Right atrium auricular region (tissue), 2 donors: ENCODE results near the gene THSD4. TPM values are rescaled to one million over a fixed set of nuclear protein-coding genes. Genes with fewer than 3 reads are reported as not detected.

Experiments used
- DNase-seq: peaks from one replicate; pipeline ENCODE4 v3.0.0-alpha.2; 2019; ENCODE audit warnings: low spot score
- H3K27ac ChIP-seq, 2 donors: fragments of 200-600 bp; sonication (generic); 1 replicate in 1 of 2; 2 replicates in 1 of 2; pipeline ENCODE4 v1.5.1; 2016 to 2019
- H3K27me3 ChIP-seq, 2 donors: fragments of 200-600 bp; sonication (generic); one replicate each; pipeline versions ENCODE4 v1.5.1 to v1.6.0; 2017 to 2019
- H3K36me3 ChIP-seq: fragments of 200-600 bp; sonication (generic); one replicate; pipeline ENCODE4 v1.5.1; 2016
- H3K4me1 ChIP-seq, 2 donors: fragments of 200-600 bp; sonication (generic); one replicate each; pipeline versions ENCODE4 v1.5.1 to v1.6.0; 2017 to 2019
- H3K4me3 ChIP-seq, 2 donors: fragments of 200-600 bp; sonication (generic); 1 replicate in 1 of 2; 2 replicates in 1 of 2; pipeline ENCODE4 v1.5.1; 2017 to 2019; ENCODE audit warnings: mild to moderate bottlenecking in 1 of 2, moderate library complexity in 1 of 2
- H3K9me3 ChIP-seq, 2 donors: fragments of 200-600 bp; sonication (generic); one replicate each; pipeline ENCODE4 v1.5.1; 2019
- total RNA-seq, 2 donors: library from RNA; depleted of rRNA; stranded (reverse); fragments of >200 nt; gene quantifications; one replicate each; pipeline ENCODE4 v1.1.0, GENCODE V29; 2016
- TF ChIP-seq, protein P1 (sequence below), 2 donors: fragments of 200-600 bp; sonication (generic); IDR thresholded peaks; one replicate each; pipeline ENCODE4 v1.5.1; 2019; ENCODE audit warnings: antibody characterized with exemption in 2 of 2

Gene THSD4
- total RNA-seq, 2 donors from 2014 or later = 41.2 to 85.3 TPM

DNA sequence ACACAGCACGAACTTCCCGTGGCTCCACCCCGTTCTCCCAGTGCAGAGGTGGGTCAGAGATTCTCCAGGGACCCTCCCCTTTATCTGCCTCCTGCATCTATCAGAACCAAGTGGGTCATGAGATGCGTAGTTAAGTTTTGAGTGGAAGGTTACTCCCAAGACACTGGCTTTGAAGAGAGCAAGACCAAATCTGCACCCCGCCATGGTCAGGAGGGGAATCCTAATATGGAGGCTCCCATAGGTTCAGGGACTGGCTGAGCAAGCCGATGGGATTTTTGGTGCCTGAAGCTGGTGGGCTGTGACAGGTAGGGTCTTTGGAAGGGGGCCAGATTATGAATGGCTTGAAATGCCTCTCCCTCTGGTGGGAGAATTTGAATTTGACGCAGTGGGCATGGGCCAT lies 488.1 kb downstream of the THSD4 start:
- TF ChIP-seq, protein P1, sequence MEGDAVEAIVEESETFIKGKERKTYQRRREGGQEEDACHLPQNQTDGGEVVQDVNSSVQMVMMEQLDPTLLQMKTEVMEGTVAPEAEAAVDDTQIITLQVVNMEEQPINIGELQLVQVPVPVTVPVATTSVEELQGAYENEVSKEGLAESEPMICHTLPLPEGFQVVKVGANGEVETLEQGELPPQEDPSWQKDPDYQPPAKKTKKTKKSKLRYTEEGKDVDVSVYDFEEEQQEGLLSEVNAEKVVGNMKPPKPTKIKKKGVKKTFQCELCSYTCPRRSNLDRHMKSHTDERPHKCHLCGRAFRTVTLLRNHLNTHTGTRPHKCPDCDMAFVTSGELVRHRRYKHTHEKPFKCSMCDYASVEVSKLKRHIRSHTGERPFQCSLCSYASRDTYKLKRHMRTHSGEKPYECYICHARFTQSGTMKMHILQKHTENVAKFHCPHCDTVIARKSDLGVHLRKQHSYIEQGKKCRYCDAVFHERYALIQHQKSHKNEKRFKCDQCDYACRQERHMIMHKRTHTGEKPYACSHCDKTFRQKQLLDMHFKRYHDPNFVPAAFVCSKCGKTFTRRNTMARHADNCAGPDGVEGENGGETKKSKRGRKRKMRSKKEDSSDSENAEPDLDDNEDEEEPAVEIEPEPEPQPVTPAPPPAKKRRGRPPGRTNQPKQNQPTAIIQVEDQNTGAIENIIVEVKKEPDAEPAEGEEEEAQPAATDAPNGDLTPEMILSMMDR (IDR thresholded peaks at IDR 0.05) = no peak
- Histone ChIP-seq H3K36me3 (no peaks in the 10 kb centered on the region), H3K9me3 (no peaks in the 10 kb centered on the region), H3K4me3 (no peak overlapping the region), H3K4me1 (peaks cover 0 to 16% of the 10 kb centered on the region in 2 donors), H3K27ac (no peak overlapping the region), H3K27me3 (no peaks in the 10 kb centered on the region)
- DNase-seq = no peak

DNA sequence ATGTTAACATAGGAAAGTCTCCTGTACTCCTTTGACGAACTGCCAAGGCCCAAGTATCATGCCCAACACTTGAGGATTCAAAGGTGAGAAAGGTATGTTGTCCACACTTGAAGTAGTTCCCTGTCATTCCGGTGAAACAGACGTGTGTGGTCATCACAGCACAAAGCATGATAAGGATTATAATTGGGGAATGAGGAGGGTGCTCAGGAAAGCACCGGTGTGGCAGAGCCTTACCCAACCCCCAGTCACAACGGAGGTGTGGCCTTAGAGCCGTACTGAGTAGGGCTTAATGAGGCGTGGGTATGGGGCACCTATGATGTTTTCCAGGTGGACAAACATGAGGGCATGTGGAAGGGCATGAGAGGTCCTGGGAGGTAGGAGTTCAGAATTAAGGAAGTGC lies 492.1 kb downstream of the THSD4 start:
- Histone ChIP-seq H3K4me1 (peaks cover 0 to 13% of the 10 kb centered on the region in 2 donors), H3K36me3 (no peaks in the 10 kb centered on the region), H3K4me3 (no peak overlapping the region), H3K27ac (no peak overlapping the region), H3K27me3 (no peaks in the 10 kb centered on the region), H3K9me3 (no peaks in the 10 kb centered on the region)
- TF ChIP-seq, protein P1 (IDR thresholded peaks at IDR 0.05) = no peak
- DNase-seq = no peak

DNA sequence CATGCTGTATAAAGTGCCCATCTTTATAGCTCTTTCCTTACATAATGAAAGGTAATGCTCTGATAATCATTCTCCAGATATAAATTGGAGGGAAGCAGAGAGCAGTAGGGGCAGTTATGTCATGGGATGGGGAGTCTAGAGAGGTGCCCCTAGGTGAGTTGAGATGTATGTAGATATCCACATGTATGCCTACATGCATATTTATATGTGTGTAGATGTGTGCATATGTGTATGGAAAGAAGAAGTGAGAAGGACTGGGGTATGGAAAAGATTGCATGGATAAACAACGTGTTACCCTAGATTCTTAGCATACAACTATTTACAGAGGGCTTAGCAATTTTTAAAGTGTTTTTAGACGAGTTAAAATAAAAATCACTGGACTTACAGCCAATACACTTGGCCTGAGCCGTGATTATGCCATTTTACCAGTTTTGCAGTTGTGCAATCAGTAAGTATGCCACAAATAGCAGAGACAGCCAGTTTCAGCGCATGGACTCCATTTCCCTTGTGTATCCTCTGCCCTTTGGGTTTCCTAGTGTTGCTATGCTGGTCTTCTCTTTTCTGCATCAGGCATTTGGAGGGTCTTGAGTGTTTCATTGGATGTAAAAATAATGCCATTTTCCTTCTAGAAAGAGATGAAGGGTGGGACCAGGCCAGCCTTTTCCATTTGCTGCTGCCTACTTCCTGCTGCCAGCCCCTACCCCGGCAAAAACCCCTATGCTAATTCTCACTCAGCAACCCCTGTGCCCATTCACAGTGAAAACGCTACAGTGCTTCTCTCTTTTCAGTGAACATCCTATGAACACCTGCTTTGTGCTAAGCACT lies 495.7 kb downstream of the THSD4 start:
- no peak overlapping the region for H3K4me3 ChIP-seq
- no peak overlapping the region for H3K27ac ChIP-seq
- no peaks in the 10 kb centered on the region for H3K36me3 ChIP-seq
- DNase-seq = no peak
- H3K4me1 ChIP-seq = peaks cover 0 to 13% of the 10 kb centered on the region in 2 donors
- H3K9me3 ChIP-seq = no peaks in the 10 kb centered on the region
- TF ChIP-seq, protein P1 (IDR thresholded peaks at IDR 0.05) = no peak
- H3K27me3 ChIP-seq = no peaks in the 10 kb centered on the region

DNA sequence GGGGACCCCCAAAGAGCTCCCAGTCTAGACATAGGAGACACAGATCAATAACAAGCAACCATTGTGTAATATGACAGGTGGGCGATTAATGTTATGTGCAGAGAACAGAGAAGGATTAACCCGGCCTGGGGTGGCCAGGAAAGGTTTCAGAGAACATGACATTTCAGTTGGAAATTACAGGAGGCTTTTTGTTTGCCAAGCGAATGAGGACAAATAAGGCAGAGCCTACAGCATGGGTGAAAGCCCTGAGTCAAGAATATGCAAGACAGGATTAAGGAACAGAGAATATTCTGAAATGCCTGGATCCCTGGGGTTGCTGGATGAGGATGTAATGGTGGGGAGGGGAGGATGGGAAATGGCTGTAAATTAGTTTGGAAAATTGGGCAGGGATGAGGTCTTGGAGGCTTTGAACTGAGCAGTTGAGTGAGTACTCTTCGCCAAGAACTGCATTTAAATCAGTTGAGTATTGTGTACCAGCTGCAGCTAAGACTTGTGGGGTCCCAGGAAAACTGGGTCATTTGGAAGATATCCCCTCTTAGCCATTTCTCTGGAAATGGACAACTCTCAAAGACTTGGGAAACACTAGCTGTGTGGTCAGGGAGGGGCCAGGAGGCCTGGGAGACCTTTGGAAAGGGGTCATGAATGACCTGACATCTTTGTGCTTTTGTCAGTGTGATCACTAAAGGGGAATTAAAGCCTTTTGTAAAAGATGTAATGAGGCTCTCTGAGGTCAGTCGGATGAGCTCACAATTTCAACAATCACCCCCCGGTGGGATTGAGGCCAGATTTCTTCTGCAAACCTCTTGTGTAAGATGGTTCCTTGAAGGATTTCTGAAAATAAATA lies 496.5 kb downstream of the THSD4 start:
- TF ChIP-seq, protein P1 (IDR thresholded peaks at IDR 0.05) = no peak
- no peak for DNase-seq

DNA sequence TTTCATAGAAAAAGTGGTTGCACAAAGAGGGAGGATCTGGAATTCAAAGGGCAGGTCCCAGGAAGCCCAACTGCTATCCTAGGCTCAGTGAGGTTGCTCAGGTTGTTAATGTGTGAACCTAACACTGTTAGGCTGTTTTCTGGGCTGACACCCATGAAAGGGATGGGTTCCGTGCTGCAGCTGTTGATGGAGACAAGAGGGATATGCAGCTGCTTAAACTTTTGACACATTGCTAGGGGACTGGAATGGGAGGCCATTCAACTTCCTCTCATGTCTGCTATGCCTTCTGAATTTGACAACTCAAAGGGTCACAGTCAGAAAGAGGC lies 497.1 kb downstream of the THSD4 start:
- DNase-seq = no peak
- H3K4me1 ChIP-seq = peaks cover 0 to 13% of the 10 kb centered on the region in 2 donors
- no peaks in the 10 kb centered on the region for H3K9me3 ChIP-seq
- no peaks in the 10 kb centered on the region for H3K36me3 ChIP-seq
- no peak overlapping the region for H3K4me3 ChIP-seq
- TF ChIP-seq, protein P1 (IDR thresholded peaks at IDR 0.05) = no peak
- no peak overlapping the region for H3K27ac ChIP-seq
- H3K27me3 ChIP-seq = no peaks in the 10 kb centered on the region

More for the DNA sequence above, 496.5 kb downstream of the THSD4 start:
- Histone ChIP-seq H3K36me3 (no peaks in the 10 kb centered on the region), H3K27ac (no peak overlapping the region), H3K4me1 (peaks cover 0 to 13% of the 10 kb centered on the region in 2 donors), H3K9me3 (no peaks in the 10 kb centered on the region), H3K27me3 (no peaks in the 10 kb centered on the region), H3K4me3 (no peak overlapping the region)
